GM18508 (cell line): ENCODE measurements around the gene VPS37D.
"Not testable (repeated sequence)": the region's sequence is repeated elsewhere in the genome, so short reads cannot be mapped to it uniquely, and the experiment has no call there.

Source experiments
- ATAC-seq: cut with Tn5 transposase; IDR thresholded peaks from one replicate; pipeline ENCODE4 v1.9.1; 2021; ENCODE audit warnings: moderate number of reproducible peaks; ENCODE audit not compliant: insufficient read depth, unreplicated experiment

VPS37D gene

GRCh38 chr7:73645643-73646174, 21.9 kb upstream of the VPS37D start:
- no peak for ATAC-seq

GRCh38 chr7:73646785-73647724, 20.6 kb upstream of the VPS37D start:
- ATAC-seq: no peak

GRCh38 chr7:73647725-73648592, 19.7 kb upstream of the VPS37D start:
- no peak for ATAC-seq

GRCh38 chr7:73648593-73649332, 18.9 kb upstream of the VPS37D start:
- no peak for ATAC-seq

- ATAC-seq: no peak
These were observed 18.1 kb upstream of the VPS37D start for GRCh38 chr7:73649576-73649975.

- no peak for ATAC-seq
These were observed 17.1 kb upstream of the VPS37D start for GRCh38 chr7:73650524-73650923.

- ATAC-seq: no peak
These were observed 15.1 kb upstream of the VPS37D start for GRCh38 chr7:73652541-73652949.

GRCh38 chr7:73655309-73655708, 12.3 kb upstream of the VPS37D start:
- ATAC-seq: not testable (repeated sequence)

GRCh38 chr7:73659983-73660382, 7.6 kb upstream of the VPS37D start:
- no peak for ATAC-seq

GRCh38 chr7:73660594-73660993, 7.0 kb upstream of the VPS37D start:
- ATAC-seq: not testable (repeated sequence)

GRCh38 chr7:73663033-73663432, 4.6 kb upstream of the VPS37D start:
- ATAC-seq: no peak

GRCh38 chr7:73668103-73668885, 663 bp downstream of the VPS37D start:
- ATAC-seq: no peak

GRCh38 chr7:73668886-73669230, 1.2 kb downstream of the VPS37D start:
- ATAC-seq: no peak

GRCh38 chr7:73669288-73669701, 1.7 kb downstream of the VPS37D start:
- no peak for ATAC-seq

GRCh38 chr7:73669858-73670385, 2.3 kb downstream of the VPS37D start:
- no peak for ATAC-seq

GRCh38 chr7:73671322-73671661, 3.7 kb downstream of the VPS37D start:
- no peak for ATAC-seq

GRCh38 chr7:73671857-73672445, 4.3 kb downstream of the VPS37D start:
- no peak for ATAC-seq

GRCh38 chr7:73674468-73675124, 7.0 kb downstream of the VPS37D start:
- ATAC-seq: no peak
